Heart left ventricle (tissue), 16 donors: ENCODE results near the gene DHRS3. TPM values are rescaled to one million over a fixed set of nuclear protein-coding genes. Genes with fewer than 3 reads are reported as not detected.

Source experiments
- ATAC-seq, 4 donors: fragments of 200-7000 bp; cut with Tn5 transposase; one replicate each; pipeline ENCODE4 v1.9.1; 2020 to 2022; ENCODE audit warnings: moderate library complexity in 4 of 4, mild to moderate bottlenecking in 3 of 4, moderate number of reproducible peaks in 1 of 4
- DNase-seq, 5 donors: peaks; one replicate each; pipeline ENCODE4 v3.0.0-alpha.2; 2020
- H3K27ac ChIP-seq, 12 donors: fragments of 200-600 bp; sonication (generic) in 4 of 12; one replicate each; pipeline versions ENCODE4 v1.5.0 to v1.8.0; 2016 to 2022; ENCODE audit warnings: mild to moderate bottlenecking in 2 of 12
- H3K27me3 ChIP-seq, 9 donors: fragments of 200-600 bp; sonication (generic) in 2 of 9; one replicate each; pipeline versions ENCODE4 v1.5.1 to v1.8.0; 2016 to 2022; ENCODE audit warnings: mild to moderate bottlenecking in 3 of 9
- H3K36me3 ChIP-seq, 9 donors: fragments of 200-600 bp; sonication (generic) in 2 of 9; one replicate each; pipeline versions ENCODE4 v1.5.0 to v1.8.0; 2018 to 2022; ENCODE audit warnings: mild to moderate bottlenecking in 2 of 9
- H3K4me1 ChIP-seq, 12 donors: fragments of 200-600 bp; sonication (generic) in 4 of 12; one replicate each; pipeline versions ENCODE4 v1.5.0 to v1.8.0; 2016 to 2022; ENCODE audit warnings: mild to moderate bottlenecking in 3 of 12
- H3K4me3 ChIP-seq, 12 donors: fragments of 200-600 bp; sonication (generic) in 4 of 12; one replicate each; pipeline versions ENCODE4 v1.5.0 to v1.8.0; 2017 to 2022; ENCODE audit warnings: mild to moderate bottlenecking in 9 of 12, moderate library complexity in 4 of 12
- H3K9me3 ChIP-seq, 12 donors: fragments of 200-600 bp; sonication (generic) in 4 of 12; one replicate each; pipeline versions ENCODE4 v1.5.0 to v1.8.0; 2016 to 2022; ENCODE audit warnings: mild to moderate bottlenecking in 1 of 12
- CTCF ChIP-seq, 12 donors: fragments of 200-600 bp; sonication (generic) in 4 of 12; IDR thresholded peaks; one replicate each; pipeline versions ENCODE4 v1.5.0 to v1.8.0; 2018 to 2022; ENCODE audit warnings: antibody characterized with exemption in 12 of 12, mild to moderate bottlenecking in 5 of 12
- POLR2A ChIP-seq, 2 donors: fragments of 450-650 bp; IDR thresholded peaks; one replicate each; pipeline ENCODE4 v1.6.1; 2017; ENCODE audit warnings: antibody characterized with exemption in 2 of 2, mild to moderate bottlenecking in 2 of 2, moderate library complexity in 2 of 2
- WGBS, 4 donors: extraction: QIAGEN DNeasy Blood & Tissue Kit in 2 of 4; methylation state at CpG; one replicate each; pipeline versions ENCODE4 v1.1.5 to v1.1.7; 2013 to 2018; 5-methylcytosine and 5-hydroxymethylcytosine counted together
- intact Hi-C, 10 donors: fragments of 100-400 bp; cut with DNase I; formaldehyde crosslinking; loops; one replicate each; pipeline versions ENCODE4 v1.11.1 to v1.14.2; 2022
- polyA plus RNA-seq, 2 donors: library from polyadenylated mRNA; stranded (reverse); fragments of 200-250 nt; gene quantifications; one replicate each; pipeline ENCODE4 v1.2.3, GENCODE V29; 2013
- total RNA-seq, 9 donors: library from RNA; depleted of rRNA in 2 of 9; stranded (reverse); fragments of >200 nt in 2 of 9; fragmentation: NEBNext Ultra II Directional in 3 of 9; extraction: Animal tissue kit (Norgen Biotek cat#: 25700) in 3 of 9; gene quantifications; one replicate each; pipeline versions ENCODE4 v1.1.0 to v1.2.4, GENCODE V29; 2016 to 2023
- donor health status: ischemic (EF 13 %, LVEDD 7.1; RV severe dilation, severe dysfunction).
- donor health status: healthy with polysubstance abuse.
- donor health status: DM: no; HTN: yes; CAD: no.
- donor health status: DM: no; HTN: no; CAD: no.
- donor health status: ischemic (EF 25% LVEDD 6.9; RV normal size, moderate dysfunction).
- donor health status: ischemic (EF 25% LVEDD 5.7; RV mildly dilated, moderate dysfunction).
- donor health status: healthy.
- donor health status: DM: yes; HTN: yes; CAD: no.
- donor health status: ischemic (EF 35%, LVEDD 5.7; RV mildly dilated, moderate dysfunction).
- donor health status: nonischemic (EF 11% LVEDD 7.7; RV severe dilation, severe dysfunction).
- donor health status: DM: yes; HTN: yes; CAD: no.
- donor health status: PGD.
- donor health status: ischemic (EF 29% LVEDD 5.4; RV normal size, mild dysfunction).
- donor health status: nonischemic (EF 23%, LVEDD 6.1; RV moderate dilation, normal function).

The DHRS3 gene
- total and polyA plus RNA-seq, 11 donors = 28.6 to 102 (median 59.9) TPM

GRCh38 chr1:12537906-12538461, 80.0 kb downstream of the DHRS3 start:
- Histone ChIP-seq H3K4me3 (no peak overlapping the region), H3K9me3 (peaks cover 0 to 13% (median 3%) of the 10 kb centered on the region in 12 donors), H3K27me3 (no peaks in the 10 kb centered on the region), H3K4me1 (peaks cover 0 to 33% (median 15%) of the 10 kb centered on the region in 12 donors), H3K36me3 (no peaks in the 10 kb centered on the region), H3K27ac (no peak overlapping the region)
- no peak for TF ChIP-seq POLR2A (IDR thresholded peaks at IDR 0.05)
- TF ChIP-seq CTCF (IDR thresholded peaks at IDR 0.05) = no peak
- intact Hi-C loops = no loop called here
- WGBS, 4 donors = 87 to 94% (median 91%) methylated on average over 2 to 3 of the region's 3 CpGs
- ATAC-seq (no peak), DNase-seq (no peak)

GRCh38 chr1:12537294-12537693, 80.7 kb downstream of the DHRS3 start:
- H3K27ac ChIP-seq = no peak overlapping the region
- DNase-seq = no peak
- H3K9me3 ChIP-seq = peaks cover 0 to 13% (median 3%) of the 10 kb centered on the region in 12 donors
- peaks cover 0 to 30% (median 14%) of the 10 kb centered on the region in 12 donors for H3K4me1 ChIP-seq
- no peaks in the 10 kb centered on the region for H3K36me3 ChIP-seq
- intact Hi-C loops = no loop called here
- no peaks in the 10 kb centered on the region for H3K27me3 ChIP-seq
- H3K4me3 ChIP-seq = no peak overlapping the region
- 92 to 96% (median 95%) methylated on average over 4 of the region's 4 CpGs for WGBS, 4 donors
- ATAC-seq = no peak
- TF ChIP-seq CTCF (IDR thresholded peaks at IDR 0.05) = no peak
- no peak for TF ChIP-seq POLR2A (IDR thresholded peaks at IDR 0.05)

- Histone ChIP-seq H3K9me3 (peaks cover 0 to 13% (median 3%) of the 10 kb centered on the region in 12 donors), H3K36me3 (no peaks in the 10 kb centered on the region), H3K4me3 (no peak overlapping the region), H3K27ac (no peak overlapping the region), H3K4me1 (peaks cover 0 to 19% (median 9%) of the 10 kb centered on the region in 12 donors), H3K27me3 (no peaks in the 10 kb centered on the region)
- no peak for ATAC-seq
- WGBS, 4 donors = 91 to 98% (median 95%) methylated on average over 1 of the region's 1 CpG
- TF ChIP-seq POLR2A (IDR thresholded peaks at IDR 0.05) (no peak), CTCF (IDR thresholded peaks at IDR 0.05) (no peak)
- intact Hi-C loops = no loop called here
- no peak for DNase-seq
Measured at GRCh38 chr1:12536023-12536639, 81.9 kb downstream of the DHRS3 start.

- TF ChIP-seq POLR2A (IDR thresholded peaks at IDR 0.05) (no peak), CTCF (IDR thresholded peaks at IDR 0.05) (no peak)
- WGBS, 4 donors = 92 to 96% (median 95%) methylated on average over 19 of the region's 19 CpGs
- Histone ChIP-seq H3K27me3 (no peaks in the 10 kb centered on the region), H3K36me3 (no peaks in the 10 kb centered on the region), H3K4me3 (no peak overlapping the region), H3K4me1 (peaks cover 0 to 15% (median 0%) of the 10 kb centered on the region in 12 donors), H3K9me3 (peaks cover 0 to 13% (median 3%) of the 10 kb centered on the region in 12 donors), H3K27ac (no peak overlapping the region)
- DNase-seq = no peak
- ATAC-seq = no peak
- intact Hi-C loops = no loop called here
Measured at GRCh38 chr1:12532405-12533315, 85.3 kb downstream of the DHRS3 start.
